ENCODE measurements around the gene PLPPR1. TPM values are rescaled to one million over a fixed set of nuclear protein-coding genes. Genes with fewer than 3 reads are reported as not detected.

PLPPR1 gene
- total and polyA plus RNA-seq, 2 donors (not counting 1 experiment from before 2014, with no cell fraction given) = not detected

GRCh38 chr9:101336091-101336490 lies 307.6 kb downstream of the PLPPR1 start:
- no peak overlapping the region for H3K9ac ChIP-seq (ENCODE audit: insufficient read depth, low read length)
- H3K4me3 ChIP-seq (replicated peaks in 1 of 4; ENCODE audit: control extremely low read depth in 1 of 4, insufficient read depth in 1 of 4, low read depth in 3 of 4, low read length in 4 of 4) = no peak overlapping the region
- DNase-seq (ENCODE audit: low read depth in 2 of 2) = no peak
- no peak overlapping the region for H3K27ac ChIP-seq (ENCODE audit: insufficient read depth, low read length)
- no peaks in the 10 kb centered on the region for H3K79me2 ChIP-seq (ENCODE audit: control insufficient read depth, insufficient read depth, low read length)
- no peaks in the 10 kb centered on the region for H3K4me1 ChIP-seq (ENCODE audit: control insufficient read depth, extremely low read depth, insufficient read depth, low read length)
- TF ChIP-seq CTCF (conservative IDR thresholded peaks at IDR 0.05 in 1 of 2, IDR thresholded peaks at IDR 0.05 in 1 of 2; ENCODE audit: low read depth in 1 of 2, low read length in 2 of 2) = no peak
- TF ChIP-seq EZH2 (IDR thresholded peaks at IDR 0.05; ENCODE audit: low read length, missing control alignments) = no peak
- peaks cover 5% of the 10 kb centered on the region for H3K27me3 ChIP-seq (ENCODE audit: control insufficient read depth, insufficient read depth, low read length)
- no peaks in the 10 kb centered on the region for H3K36me3 ChIP-seq (ENCODE audit: control insufficient read depth, insufficient read depth, low read length)
- H2AFZ ChIP-seq (ENCODE audit: low read length) = no peak overlapping the region
- no peak overlapping the region for H3K4me2 ChIP-seq (ENCODE audit: extremely low read depth, insufficient read depth, low read length)
- H4K20me1 ChIP-seq (ENCODE audit: control insufficient read depth, extremely low read depth, insufficient read depth, low read length) = no peaks in the 10 kb centered on the region
- no peaks in the 10 kb centered on the region for H3K9me3 ChIP-seq (ENCODE audit: control insufficient read depth, insufficient read depth, low read depth, low read length)

- Histone ChIP-seq H3K9ac (ENCODE audit: insufficient read depth, low read length) (no peak overlapping the region), H2AFZ (ENCODE audit: low read length) (no peak overlapping the region), H3K4me2 (ENCODE audit: extremely low read depth, insufficient read depth, low read length) (no peak overlapping the region), H4K20me1 (ENCODE audit: control insufficient read depth, extremely low read depth, insufficient read depth, low read length) (no peaks in the 10 kb centered on the region), H3K4me3 (replicated peaks in 1 of 4; ENCODE audit: control extremely low read depth in 1 of 4, insufficient read depth in 1 of 4, low read depth in 3 of 4, low read length in 4 of 4) (no peak overlapping the region), H3K4me1 (ENCODE audit: control insufficient read depth, extremely low read depth, insufficient read depth, low read length) (no peaks in the 10 kb centered on the region), H3K27ac (ENCODE audit: insufficient read depth, low read length) (no peak overlapping the region), H3K36me3 (ENCODE audit: control insufficient read depth, insufficient read depth, low read length) (no peaks in the 10 kb centered on the region), H3K27me3 (ENCODE audit: control insufficient read depth, insufficient read depth, low read length) (peaks cover 5% of the 10 kb centered on the region), H3K9me3 (ENCODE audit: control insufficient read depth, insufficient read depth, low read depth, low read length) (no peaks in the 10 kb centered on the region), H3K79me2 (ENCODE audit: control insufficient read depth, insufficient read depth, low read length) (no peaks in the 10 kb centered on the region)
- no peak for DNase-seq (ENCODE audit: low read depth in 2 of 2)
- TF ChIP-seq CTCF (conservative IDR thresholded peaks at IDR 0.05 in 1 of 2, IDR thresholded peaks at IDR 0.05 in 1 of 2; ENCODE audit: low read depth in 1 of 2, low read length in 2 of 2) (no peak), EZH2 (IDR thresholded peaks at IDR 0.05; ENCODE audit: low read length, missing control alignments) (no peak)
Observed at GRCh38 chr9:101337237-101337636, 308.7 kb downstream of the PLPPR1 start.

- Histone ChIP-seq H3K9ac (ENCODE audit: insufficient read depth, low read length) (no peak overlapping the region), H3K9me3 (ENCODE audit: control insufficient read depth, insufficient read depth, low read depth, low read length) (no peaks in the 10 kb centered on the region), H3K27me3 (ENCODE audit: control insufficient read depth, insufficient read depth, low read length) (no peaks in the 10 kb centered on the region), H2AFZ (ENCODE audit: low read length) (no peak overlapping the region), H3K36me3 (ENCODE audit: control insufficient read depth, insufficient read depth, low read length) (no peaks in the 10 kb centered on the region), H3K4me1 (ENCODE audit: control insufficient read depth, extremely low read depth, insufficient read depth, low read length) (no peaks in the 10 kb centered on the region), H3K4me2 (ENCODE audit: extremely low read depth, insufficient read depth, low read length) (no peak overlapping the region), H3K27ac (ENCODE audit: insufficient read depth, low read length) (no peak overlapping the region), H4K20me1 (ENCODE audit: control insufficient read depth, extremely low read depth, insufficient read depth, low read length) (no peaks in the 10 kb centered on the region), H3K4me3 (replicated peaks in 1 of 4; ENCODE audit: control extremely low read depth in 1 of 4, insufficient read depth in 1 of 4, low read depth in 3 of 4, low read length in 4 of 4) (no peak overlapping the region), H3K79me2 (ENCODE audit: control insufficient read depth, insufficient read depth, low read length) (no peaks in the 10 kb centered on the region)
- TF ChIP-seq EZH2 (IDR thresholded peaks at IDR 0.05; ENCODE audit: low read length, missing control alignments) = no peak
- no peak for DNase-seq (ENCODE audit: low read depth in 2 of 2)
Observed at GRCh38 chr9:101341958-101342357, 313.4 kb downstream of the PLPPR1 start.
